HG03378 (cell line): ENCODE measurements around the gene PDE1C.
"Not testable (repeated sequence)": the region's sequence is repeated elsewhere in the genome, so short reads cannot be mapped to it uniquely, and the experiment has no call there.

Experiments used
- ATAC-seq: cut with Tn5 transposase; IDR thresholded peaks from one replicate; pipeline ENCODE4 v1.9.1; 2021; ENCODE audit warnings: mild to moderate bottlenecking, moderate library complexity; ENCODE audit not compliant: unreplicated experiment

PDE1C gene

GRCh38 chr7:32070406-32071360, at the start of gene PDE1C:
Gene PDE1C (minus strand): TSS chr7:32070407.
- no peak for ATAC-seq

- ATAC-seq, result no peak
Measured at GRCh38 chr7:32119790-32120196, 49.6 kb upstream of the PDE1C start.

DNA sequence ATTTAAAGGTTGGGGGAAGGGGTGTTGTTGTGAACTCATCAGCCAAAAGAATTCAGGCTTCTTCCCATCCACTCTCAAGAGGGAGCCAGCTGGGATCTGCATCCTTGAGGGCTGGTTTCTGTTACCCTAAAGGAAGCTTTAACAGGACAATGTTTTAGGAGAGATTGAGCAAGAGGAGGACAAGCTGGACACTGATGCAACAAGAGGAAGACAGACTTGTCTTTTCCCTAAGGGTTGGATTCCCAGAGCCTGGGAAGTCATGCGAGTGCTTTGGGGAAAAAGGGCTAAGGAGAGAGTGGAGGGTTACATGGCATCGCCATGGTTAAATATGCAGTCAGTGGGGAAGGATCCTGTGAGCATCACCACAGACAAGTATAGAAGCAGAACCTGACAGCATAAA, 47.6 kb upstream of the PDE1C start:
- no peak for ATAC-seq

GRCh38 chr7:32116436-32116835, 46.2 kb upstream of the PDE1C start:
- ATAC-seq, result no peak

DNA sequence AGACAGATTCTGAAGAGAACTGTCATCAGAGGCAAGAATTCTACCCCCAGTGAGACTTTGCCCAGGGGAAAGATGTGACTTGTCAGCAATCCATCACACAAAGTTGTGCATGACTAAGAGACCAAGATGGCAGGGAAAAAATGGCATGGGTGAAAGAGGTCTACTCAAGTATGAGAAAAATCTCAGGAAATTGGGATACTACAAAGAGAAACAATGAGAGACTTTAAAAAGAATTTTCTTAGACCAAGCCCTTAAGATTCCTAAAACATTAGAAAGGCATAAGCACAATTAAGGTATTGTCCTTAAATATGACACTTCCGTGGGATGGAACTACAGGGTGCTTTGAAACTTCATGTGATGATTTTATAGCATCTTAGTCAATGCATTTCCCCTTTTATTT, 45.6 kb upstream of the PDE1C start:
- ATAC-seq, result no peak

DNA sequence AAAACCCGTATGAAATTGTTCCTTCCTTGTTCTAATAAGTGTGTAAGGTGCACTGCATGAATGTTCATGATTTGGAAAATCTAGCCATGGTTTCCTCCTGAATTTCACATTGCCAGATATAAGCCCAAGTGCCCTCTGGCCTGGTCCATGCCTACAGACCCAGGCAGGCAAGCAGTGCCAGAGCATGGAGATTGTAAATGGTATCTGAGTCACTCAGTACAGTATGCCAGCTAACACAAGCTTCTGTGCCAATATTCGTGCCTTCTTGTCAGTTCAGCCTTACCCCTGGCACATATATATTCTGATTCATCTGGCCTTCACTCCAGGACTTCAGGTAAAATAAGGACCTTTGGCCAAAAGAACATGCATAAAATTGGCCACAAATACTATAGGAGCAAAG, 38.4 kb upstream of the PDE1C start:
- ATAC-seq, result no peak

DNA sequence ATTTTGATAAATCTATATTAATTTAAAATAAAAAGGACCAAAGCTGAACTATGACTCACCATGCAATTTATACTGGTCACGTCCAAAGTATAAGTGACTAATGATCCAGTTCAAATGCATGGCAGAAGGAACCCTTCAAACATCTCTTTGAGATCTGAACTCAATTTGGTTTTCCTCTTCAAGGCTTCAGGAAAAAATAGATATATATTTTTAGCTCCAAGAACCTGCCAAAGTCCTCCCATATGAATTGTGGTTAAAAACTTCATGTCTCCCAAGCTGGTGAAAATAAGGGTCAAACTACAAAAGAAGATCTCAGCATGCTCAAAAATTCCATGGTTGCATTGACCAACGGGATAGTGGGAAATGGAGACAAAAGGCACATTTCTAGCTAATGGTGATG, 34.6 kb upstream of the PDE1C start:
- ATAC-seq, result no peak

DNA sequence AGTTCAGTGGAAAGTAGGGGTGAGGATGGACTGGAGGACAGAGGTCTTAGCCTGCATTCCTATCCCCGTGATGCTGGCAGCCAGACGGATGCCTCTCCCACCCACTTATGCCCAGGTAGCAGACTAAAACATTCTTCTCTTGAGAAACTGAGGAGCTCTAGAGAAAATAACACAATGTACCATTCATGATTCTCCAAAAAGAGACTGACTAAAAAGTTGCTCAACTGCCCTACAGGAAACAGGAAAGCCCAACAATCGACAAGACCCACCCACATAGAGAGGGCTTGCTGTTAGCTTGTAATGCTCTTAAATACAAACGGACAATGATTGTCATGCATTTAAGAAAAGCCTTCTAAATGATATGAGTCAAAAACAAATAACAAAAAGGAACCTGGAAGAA, 33.2 kb upstream of the PDE1C start:
- ATAC-seq, result no peak

DNA sequence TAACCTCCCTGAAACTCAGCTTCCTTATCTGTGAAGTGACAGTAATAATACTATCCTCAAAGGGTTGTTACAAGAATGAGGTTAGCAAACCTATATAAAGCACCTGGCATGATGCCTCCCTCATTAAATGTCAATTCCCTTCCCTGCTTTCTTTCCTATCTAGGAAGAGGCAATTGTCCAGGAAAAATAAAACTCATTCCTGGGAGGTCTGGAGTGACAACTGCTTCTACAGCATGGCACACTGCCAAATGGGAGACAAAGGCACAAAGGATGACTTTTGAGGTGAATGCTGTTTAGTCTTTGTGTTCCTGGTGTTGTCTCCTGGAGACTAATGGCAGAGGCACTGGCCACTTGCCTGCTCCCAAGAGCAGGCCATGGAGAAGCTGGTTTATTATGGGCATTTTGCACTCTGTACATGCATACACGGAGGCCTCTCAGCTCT, 32.2 kb upstream of the PDE1C start:
- no peak for ATAC-seq

DNA sequence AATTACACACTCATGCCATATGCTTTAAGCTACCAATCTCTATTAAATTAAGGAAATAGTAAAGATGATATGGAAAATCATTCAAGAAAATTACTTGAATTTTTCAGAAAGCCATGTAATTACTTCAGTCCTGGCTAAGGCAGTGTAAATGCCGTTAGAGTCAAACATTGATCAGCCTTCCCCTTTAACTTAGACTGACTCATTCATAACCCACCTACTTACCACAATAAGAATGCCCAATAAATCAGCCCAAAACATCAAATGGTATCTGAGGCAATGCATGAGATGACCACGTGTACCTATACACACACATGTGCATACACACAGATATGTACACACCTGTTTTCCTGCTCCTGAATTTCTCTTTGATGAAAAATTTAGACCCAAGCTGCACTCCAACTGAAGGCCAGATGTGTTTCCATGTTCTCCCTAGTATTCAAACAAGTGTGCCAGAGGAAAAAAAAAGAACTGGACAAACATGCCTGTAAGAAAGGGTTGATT, 30.2 kb upstream of the PDE1C start:
- no peak for ATAC-seq

DNA sequence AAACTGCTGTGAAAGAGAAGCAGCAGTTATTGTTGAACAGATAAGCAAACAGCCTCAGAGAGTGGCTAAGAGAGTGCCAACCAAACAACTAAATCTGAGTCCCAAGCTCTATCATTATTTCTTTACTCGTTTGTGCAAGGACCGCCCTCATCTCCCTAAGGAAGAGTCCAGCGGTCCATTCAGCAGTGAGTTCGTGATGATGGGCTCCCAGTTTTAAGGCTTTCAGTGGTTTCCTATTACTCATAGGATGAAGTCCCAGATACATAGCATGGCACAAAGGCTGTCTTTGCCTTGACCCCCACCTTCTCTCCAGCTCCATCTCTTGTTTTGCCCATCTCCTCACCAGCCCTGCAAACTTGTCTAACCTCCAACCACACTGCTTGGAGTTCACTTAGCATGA, 24.3 kb upstream of the PDE1C start:
- no peak for ATAC-seq

DNA sequence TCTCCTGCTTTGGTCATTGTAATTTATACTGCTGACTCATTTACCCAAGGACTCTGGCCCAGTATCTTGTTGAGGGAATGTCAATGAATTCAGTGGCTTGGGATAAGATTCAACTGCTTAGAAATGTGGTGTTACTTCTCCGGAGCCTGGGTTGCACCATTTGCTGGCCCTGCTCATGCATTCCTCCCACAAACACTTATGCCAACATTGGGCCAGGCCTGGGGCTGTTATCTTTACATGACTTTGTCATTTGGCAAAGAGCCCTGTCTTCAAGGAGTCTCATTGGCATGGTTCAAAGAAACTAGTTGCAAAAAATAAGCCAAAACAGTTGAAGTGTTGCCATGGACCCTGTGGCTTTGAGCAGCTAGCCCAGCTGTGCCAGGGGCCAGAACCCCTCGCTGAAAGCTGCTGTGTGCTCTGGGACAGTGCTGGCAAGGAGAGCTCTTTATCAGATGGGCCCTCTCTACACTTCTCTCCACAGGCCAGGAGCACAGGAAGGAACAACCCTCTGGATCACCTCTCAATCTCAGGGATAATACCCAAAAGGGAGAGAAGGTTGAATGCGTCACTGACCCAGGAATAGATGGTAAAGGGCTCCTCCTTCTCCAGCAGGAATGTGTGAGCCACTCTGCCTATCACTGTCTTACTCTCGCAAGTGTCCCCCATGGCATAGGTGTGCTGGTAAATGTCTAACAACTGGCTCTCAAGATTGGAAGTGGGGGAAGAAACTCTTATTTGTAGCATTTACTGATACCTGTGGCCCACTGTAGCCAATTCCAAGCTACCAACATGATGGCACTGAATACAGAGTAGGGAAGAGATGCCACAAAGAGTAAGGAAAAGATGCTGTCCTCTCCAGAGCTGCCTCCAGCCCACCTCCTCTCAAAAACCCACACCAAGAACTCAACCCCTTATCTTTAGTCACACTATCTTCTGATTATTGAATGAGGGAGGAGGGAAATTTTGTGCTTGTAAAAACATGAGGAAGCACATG, 23.5 kb upstream of the PDE1C start:
- ATAC-seq, result no peak

GRCh38 chr7:32092346-32092745, 22.1 kb upstream of the PDE1C start:
- ATAC-seq, result no peak

- ATAC-seq, result no peak
Measured at GRCh38 chr7:32091608-32092210, 21.5 kb upstream of the PDE1C start.

- ATAC-seq, result no peak
Measured at GRCh38 chr7:32089678-32090077, 19.5 kb upstream of the PDE1C start.

- no peak for ATAC-seq
Measured at GRCh38 chr7:32089256-32089655, 19.0 kb upstream of the PDE1C start.

DNA sequence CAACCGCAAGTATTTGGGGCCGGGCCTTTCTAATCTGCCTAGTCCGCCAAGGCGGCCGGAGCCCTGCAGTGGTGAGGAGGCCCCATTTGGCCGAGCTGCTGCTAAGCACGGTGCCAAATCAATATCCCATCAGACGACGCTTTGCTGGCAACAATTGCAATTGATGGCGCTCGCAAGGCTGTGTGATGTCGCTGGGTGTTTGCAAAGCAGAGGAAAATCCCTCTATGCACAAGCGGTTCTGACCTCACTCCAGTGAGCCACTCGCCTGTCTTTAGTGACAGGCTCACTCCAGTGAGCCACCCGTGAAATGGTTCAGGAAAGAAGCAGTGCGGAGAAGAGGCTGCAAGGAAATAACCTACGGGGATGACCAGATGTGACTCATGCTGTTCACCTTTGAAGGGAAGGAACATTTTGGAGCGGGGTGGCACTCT, 18.3 kb upstream of the PDE1C start:
- ATAC-seq, result no peak

DNA sequence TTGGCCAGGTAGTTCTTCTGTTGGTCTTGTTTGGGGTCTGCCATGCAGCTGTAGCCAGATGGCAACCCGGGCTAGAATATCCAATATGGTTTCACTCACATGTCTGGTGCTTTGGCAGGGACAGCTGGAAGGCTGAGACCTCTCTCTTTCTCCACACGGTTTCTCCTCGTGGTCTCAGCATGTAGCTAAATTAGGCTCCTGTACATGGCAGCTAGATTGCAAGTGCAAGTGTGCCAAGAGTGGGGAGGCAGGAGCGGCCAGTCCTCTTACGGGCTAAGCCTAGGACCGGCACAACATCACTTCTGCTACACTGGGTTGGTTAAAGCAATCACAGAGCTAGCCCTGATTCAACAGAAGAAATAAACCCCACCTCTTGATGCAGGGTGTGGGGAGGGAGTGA, 9.3 kb upstream of the PDE1C start:
- no peak for ATAC-seq

- ATAC-seq, result no peak
Measured at GRCh38 chr7:32078824-32079223, 8.6 kb upstream of the PDE1C start.

DNA sequence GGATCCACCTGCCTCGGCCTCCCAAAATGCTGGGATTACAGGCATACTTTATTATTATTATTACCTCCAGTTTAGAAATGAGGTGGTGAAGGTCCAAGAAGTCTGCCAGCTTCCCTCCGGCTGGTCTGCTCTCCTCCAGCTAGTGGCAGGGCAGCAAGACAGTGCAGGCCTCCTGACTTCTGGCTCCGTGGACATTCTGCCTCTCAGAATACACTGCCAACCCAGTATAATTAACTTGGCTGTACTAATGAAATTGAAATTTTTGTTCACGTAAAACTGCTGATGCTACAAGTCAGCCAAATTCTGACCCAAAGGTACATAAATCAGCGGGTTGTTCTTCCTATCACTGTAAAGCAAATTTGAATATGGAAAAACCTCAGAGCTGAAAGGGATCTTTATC, 7.6 kb upstream of the PDE1C start:
- ATAC-seq, result no peak

DNA sequence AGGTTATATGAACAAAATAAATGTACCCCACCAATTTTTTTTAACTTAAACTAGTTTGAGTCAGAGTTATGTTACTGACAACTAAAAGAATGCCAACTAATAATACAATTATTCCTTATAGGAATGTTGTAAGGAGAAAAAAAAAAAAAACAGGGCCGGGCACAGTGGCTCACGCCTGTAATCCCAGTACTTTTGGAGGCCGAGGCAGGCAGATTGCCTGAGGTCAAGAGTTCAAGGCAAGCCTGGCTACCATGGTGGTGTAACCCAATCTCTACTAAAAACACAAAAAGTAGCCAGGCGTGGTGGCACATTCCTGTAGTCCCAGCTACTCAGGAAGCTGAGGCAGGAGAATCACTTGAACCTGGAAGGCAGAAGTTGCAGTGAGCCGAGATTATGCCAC, 6.6 kb upstream of the PDE1C start:
- not testable (repeated sequence) for ATAC-seq
